HG02970 (cell line): ENCODE measurements around the gene PEAK1.

Experiments
- ATAC-seq: cut with Tn5 transposase; IDR thresholded peaks from one replicate; pipeline ENCODE4 v1.9.1; 2021; ENCODE audit warnings: mild to moderate bottlenecking, moderate library complexity, moderate number of reproducible peaks; ENCODE audit not compliant: unreplicated experiment, low FRiP score

Gene PEAK1

GRCh38 chr15:77145370-77145769 is 274.5 kb downstream of the PEAK1 start:
- no peak for ATAC-seq

GRCh38 chr15:77144492-77145070 is 275.3 kb downstream of the PEAK1 start:
- no peak for ATAC-seq

GRCh38 chr15:77144026-77144425 is 275.9 kb downstream of the PEAK1 start:
- ATAC-seq = no peak

DNA sequence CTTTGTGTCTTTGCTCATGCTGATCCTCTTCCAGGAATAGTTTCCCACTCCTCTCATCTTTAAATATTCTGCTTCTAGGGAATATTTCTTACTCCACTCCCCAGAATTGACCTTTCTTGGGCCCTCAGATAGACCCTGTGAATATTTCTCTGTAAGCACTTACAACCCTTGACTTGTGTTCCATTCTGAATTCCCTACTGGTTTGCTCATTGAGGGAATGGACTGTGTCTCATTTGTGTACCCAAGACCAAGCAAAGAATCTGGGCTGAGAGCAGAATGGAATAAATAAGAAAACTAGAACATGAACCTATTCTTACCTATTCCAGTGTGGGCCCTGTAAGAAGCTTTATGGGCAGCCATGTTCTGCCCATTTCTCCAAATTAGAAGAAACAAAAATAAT is 276.3 kb downstream of the PEAK1 start:
- no peak for ATAC-seq

- no peak for ATAC-seq
Measured at GRCh38 chr15:77143191-77143590, 276.7 kb downstream of the PEAK1 start.

- ATAC-seq = no peak
Measured at GRCh38 chr15:77140220-77140619, 279.7 kb downstream of the PEAK1 start.

DNA sequence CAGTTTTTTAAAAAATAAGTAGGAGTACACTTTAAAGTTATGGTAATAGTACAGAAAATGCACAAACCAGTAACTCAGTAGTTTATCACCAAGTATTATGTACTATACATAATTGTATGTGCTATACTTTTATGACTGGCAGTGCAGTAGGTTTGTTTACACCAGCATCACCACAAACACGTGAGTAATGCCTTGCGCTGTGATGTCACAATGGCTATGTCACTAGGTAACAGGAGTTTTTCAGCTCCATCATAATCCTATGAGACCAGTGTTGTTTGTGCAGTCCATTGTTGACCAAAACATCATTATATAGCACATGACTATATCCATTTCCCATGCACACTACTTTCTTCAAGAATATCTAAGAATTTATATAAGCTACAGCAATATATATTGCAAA is 280.6 kb downstream of the PEAK1 start:
- no peak for ATAC-seq

DNA sequence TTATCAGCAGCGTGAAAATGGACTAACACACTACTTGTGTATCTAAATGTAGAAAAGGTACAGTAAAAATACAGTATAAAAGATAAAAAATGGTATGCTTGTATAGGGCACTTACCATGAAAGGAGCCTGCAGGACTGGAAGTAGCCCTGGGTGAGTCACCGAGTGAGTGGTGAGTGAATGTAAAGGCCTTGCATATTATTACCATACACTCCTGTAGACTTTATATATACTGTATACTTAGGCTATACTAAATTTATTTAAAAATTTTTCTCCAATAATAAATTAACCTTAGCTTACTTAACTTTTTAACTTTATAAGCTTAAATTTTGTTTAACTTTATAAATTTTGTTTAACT is 281.8 kb downstream of the PEAK1 start:
- ATAC-seq = no peak

- no peak for ATAC-seq
Measured at GRCh38 chr15:77135181-77135580, 284.7 kb downstream of the PEAK1 start.

DNA sequence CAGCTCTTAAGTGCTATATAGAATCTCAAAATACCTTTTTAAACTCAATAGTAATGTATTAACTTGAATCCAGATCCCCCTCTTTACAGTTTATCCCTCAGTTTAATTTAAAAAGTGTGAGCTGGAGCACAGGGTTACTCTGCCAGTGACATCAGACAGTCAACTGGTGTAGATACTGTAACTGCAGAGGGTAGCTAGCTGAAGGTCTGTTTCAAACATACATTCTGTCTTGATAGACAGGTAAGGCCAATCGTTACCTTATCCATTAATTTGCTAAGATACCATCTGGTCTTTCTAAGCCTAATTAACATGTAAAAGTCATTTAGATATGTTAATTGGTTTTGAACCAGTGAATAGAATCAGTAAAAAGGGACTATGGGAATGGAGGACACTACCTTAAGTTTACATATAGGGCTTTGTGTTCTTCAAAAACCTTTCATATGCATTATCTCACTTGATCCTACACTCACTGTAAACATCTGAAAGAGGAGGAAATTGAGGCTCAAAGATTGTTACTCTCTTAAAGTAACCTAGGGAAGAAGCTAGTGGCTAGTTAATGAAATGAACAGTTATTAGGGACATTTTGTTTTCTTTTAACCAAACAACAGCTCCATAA is 289.5 kb downstream of the PEAK1 start:
- ATAC-seq = no peak

DNA sequence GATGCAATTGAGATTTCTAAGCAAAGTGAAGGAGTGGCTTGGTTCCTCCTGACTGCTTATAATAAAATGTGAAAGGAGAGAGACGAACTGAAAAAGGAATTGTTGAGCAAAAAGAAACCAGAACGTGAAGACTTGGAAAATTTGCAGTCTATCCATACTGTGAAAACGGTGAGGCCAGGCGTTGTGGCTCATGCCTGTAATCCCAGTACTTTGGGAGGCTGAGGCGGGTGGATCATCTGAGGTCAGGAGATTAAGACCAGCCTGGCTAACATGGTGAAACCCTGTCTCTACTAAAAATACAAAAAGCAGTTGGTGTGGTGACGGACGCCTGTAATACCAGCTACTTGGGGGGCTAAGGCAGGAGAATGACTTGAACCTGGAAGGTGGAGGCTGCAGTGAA is 292.3 kb downstream of the PEAK1 start:
- no peak for ATAC-seq

DNA sequence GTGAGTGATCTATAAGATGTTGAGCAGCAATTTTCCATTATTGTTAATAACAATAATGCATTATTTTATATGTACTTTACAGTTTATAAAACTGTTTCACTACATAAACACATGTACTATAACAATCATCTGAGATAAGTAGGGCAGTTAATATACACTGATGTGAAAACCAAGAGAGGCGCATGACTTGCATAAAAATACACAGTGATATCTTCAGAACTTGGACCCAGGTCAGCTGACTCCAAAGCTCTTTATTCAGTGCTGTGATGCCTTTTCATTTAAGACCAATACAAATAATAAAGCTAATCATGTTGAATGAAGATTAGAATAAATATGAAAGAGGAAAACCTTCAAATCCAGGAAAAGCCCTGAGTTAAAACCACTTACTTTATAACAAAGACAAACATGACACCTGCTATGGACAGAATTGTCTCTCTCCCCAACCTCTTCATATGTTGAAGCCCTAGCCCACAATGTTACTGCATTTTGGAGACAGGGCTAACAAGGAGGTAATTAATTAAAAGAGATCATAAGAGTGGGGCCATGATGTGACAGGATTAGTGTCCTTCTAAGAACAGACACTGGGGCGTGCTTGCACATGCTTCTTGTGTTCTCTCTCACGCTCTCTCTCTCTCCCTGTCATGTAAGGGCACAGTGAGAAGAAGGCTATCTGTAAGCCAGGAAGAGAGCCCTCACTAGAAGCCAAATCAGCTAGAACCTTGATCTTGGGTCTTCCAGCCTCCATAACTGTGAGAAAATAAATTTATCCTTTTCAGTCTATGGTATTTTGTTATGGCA is 293.2 kb downstream of the PEAK1 start:
- ATAC-seq = no peak

DNA sequence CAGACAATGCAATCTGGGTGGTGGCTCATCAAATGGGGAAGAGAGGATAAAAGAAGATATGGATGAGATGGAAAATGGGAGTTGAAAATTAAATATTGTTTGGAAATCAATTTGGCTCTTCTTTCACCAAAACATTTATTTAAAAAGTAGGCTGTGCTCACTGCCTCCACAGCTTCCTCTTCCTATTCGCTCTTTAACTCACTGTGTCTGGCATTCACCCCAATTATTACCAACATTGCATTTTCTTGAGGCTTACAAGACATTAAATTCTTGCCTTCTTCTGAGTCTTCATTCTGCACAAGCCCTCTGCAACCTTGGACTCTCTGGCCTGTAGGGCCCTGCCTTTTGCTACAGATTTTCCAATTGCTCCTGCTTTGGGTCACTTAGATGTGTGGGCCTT is 296.1 kb downstream of the PEAK1 start:
- ATAC-seq = no peak

DNA sequence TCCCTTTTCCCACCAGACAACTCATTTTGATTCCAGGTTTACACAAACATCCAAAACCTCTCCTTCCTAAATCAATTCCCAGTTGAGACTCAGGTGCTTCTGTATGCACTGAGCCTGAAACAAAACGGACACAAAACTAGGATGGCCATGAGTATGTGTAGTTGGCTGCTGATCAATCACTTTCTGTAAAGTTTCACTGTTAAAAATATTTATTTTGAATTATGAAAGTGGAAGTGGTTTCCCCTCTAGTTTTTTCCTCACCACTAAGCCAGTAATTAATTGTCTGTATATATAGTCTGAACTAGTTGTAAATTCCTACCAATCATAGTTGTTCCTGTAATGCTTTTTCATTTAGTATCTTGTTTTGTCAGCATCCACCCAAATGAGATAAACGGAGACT is 297.3 kb downstream of the PEAK1 start:
- no peak for ATAC-seq

DNA sequence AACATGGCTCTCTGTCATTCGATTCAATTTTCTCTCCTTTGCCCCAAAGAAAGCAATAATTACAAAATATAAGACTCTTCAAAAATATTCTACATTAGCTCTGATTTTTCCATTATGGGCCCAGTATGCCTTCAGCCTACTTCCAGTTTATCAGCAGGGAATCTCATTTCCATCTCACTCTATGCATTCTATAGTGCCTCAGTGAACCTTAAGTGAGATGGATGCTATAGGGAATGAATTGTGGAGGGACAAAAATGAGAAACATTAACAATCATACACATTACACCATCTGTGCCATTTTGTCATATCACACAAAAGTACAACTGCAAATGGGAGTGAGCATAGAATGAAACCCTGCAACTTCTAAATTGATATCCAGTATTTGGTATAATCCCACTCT is 298.3 kb downstream of the PEAK1 start:
- no peak for ATAC-seq

DNA sequence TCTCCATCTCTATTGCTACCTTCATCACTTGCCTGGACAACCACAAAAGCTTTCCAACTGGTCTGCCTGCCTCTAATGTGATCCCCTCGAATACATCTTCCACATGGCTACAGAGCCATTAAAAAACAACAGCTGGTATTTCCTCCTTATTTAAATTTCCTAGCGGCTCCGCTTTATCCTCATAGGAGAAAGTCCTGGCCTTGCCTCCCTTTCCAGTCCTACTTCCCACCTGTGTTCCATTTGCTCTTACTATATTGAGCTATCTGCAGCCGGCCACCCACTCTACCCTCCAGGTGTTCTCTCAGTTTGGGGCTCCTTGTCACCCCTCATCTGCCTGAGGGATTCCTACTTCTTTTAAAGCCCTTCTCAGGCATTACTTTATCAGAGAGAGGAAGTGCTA is 299.3 kb downstream of the PEAK1 start:
- no peak for ATAC-seq

DNA sequence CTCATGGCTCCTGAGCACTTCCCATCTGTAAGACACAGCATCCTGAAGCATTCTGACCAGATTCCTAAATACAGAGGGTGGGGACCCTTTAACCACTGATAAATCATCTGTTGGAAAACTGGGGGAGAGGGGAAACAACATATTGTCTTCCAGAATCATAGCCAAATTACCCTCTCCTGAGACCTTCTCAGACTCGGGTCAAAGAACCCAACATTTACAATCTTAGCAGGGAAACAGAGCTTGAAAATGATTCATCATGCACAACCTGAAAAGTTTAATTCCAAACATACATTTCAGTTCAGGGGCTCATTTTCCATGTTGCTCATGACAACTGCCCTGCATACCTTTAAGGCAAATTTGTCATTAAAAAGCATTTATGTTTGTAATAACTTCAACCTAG is 300.5 kb downstream of the PEAK1 start:
- ATAC-seq = no peak

DNA sequence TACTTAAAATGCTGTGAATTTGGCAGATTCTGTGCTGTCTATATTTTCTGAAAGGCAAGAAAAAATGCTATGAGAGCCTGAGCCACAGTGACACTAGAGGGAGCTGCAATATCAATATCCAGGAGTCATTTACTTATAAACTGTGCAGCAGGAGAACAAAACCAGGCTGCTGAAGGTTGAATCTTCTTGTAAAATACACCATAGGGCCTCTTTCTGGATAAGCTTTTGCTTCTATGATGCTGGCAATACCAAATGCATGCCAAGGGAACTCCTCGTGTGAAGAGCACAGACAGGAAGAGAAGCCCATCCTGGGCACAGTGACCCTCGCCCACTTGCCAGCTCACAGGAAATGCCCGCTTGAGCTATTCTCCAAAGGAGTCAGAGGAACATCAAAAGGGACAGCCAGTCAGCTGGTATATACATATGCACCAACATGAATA is 301.0 kb downstream of the PEAK1 start:
- ATAC-seq = no peak

- ATAC-seq = no peak
Measured at GRCh38 chr15:77115179-77115578, 304.7 kb downstream of the PEAK1 start.

DNA sequence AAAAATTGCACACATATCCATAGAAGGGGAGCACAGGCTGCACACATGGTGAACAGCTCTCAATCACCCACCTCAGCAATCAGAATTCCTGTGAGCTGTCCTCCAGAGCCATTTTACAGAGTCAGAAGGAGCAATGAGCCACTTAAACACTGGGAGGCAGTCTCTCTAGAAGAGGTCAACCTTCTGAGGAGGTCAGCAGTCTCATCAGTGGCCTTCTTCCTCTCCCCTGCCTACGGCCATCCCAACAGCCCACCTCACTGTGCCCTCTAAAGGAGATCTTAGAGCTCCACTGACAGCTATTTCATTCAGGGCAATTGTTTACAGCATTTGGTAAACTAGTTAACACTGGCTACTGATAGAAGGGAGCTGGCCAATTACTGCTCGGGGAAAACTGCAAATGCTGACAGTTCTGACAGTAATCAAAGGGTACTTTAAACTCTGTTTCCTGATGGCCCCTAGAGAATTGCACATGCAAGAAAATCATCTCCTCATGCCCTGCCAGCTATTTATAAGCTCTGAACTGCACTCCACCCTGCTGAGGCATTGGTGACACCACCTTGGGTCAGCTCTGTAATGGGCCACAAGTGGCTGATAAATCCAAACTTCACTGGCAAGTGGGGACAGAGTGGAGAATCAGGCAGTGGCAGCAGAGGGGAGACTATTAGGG is 306.9 kb downstream of the PEAK1 start:
- ATAC-seq = no peak

- ATAC-seq = no peak
Measured at GRCh38 chr15:77111789-77112188, 308.1 kb downstream of the PEAK1 start.
